ENCODE data around the gene IPO5.

DNA sequence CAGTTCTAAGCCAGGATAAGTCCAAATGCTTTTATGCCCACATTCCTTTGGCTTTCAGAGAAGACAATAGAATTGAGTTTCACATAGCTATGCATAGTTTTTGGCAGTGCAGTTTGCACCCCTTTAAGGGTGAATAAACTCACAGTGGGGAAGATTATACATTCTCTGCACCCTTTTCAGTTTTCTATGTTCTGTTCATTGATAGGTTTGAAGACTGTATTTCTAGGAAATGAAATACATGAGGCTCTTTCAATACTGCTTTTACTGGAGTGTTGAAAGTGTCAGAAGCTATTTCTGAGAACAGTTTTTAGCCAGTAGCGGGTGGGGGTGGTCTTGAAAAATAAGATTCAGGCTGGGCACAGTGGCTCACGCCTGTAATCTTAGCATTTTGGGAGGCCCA is 46.2 kb downstream of the IPO5 start:
- TF ChIP-seq, protein P1, sequence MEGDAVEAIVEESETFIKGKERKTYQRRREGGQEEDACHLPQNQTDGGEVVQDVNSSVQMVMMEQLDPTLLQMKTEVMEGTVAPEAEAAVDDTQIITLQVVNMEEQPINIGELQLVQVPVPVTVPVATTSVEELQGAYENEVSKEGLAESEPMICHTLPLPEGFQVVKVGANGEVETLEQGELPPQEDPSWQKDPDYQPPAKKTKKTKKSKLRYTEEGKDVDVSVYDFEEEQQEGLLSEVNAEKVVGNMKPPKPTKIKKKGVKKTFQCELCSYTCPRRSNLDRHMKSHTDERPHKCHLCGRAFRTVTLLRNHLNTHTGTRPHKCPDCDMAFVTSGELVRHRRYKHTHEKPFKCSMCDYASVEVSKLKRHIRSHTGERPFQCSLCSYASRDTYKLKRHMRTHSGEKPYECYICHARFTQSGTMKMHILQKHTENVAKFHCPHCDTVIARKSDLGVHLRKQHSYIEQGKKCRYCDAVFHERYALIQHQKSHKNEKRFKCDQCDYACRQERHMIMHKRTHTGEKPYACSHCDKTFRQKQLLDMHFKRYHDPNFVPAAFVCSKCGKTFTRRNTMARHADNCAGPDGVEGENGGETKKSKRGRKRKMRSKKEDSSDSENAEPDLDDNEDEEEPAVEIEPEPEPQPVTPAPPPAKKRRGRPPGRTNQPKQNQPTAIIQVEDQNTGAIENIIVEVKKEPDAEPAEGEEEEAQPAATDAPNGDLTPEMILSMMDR (IDR thresholded peaks at IDR 0.05) = no peak
- no peak for TF ChIP-seq POLR2AphosphoS5 (IDR thresholded peaks at IDR 0.05)

Data from sigmoid colon (tissue), 4 donors.